Testis (tissue), 3 donors: ENCODE measurements around the gene MRPL53. TPM values are rescaled to one million over a fixed set of nuclear protein-coding genes. Genes with fewer than 3 reads are reported as not detected.
"Not testable (repeated sequence)": the region's sequence is repeated elsewhere in the genome, so short reads cannot be mapped to it uniquely, and the experiment has no call there.

Experiments
- DNase-seq: peaks from one replicate; pipeline ENCODE4 v3.0.0-alpha.2; 2019
- H3K27ac ChIP-seq, 2 donors: fragments of 200-600 bp; sonication (generic); one replicate each; pipeline ENCODE4 v1.5.1; 2019
- H3K27me3 ChIP-seq: fragments of 200-600 bp; sonication (generic); one replicate; pipeline ENCODE4 v1.5.1; 2019
- H3K36me3 ChIP-seq: fragments of 200-600 bp; sonication (generic); one replicate; pipeline ENCODE4 v1.5.1; 2017; ENCODE audit warnings: low read depth; ENCODE audit errors: missing control alignments
- H3K4me1 ChIP-seq: fragments of 200-600 bp; sonication (generic); one replicate; pipeline ENCODE4 v1.5.1; 2019
- H3K4me3 ChIP-seq, 2 donors: fragments of 200-600 bp; sonication (generic); one replicate each; pipeline ENCODE4 v1.5.1; 2017 to 2019
- H3K9me3 ChIP-seq: fragments of 200-600 bp; sonication (generic); one replicate; pipeline ENCODE4 v1.5.1; 2017
- POLR2A ChIP-seq: fragments of 450-650 bp; IDR thresholded peaks from one replicate; pipeline ENCODE4 v1.6.1; 2017; ENCODE audit warnings: antibody characterized with exemption, mild to moderate bottlenecking, moderate library complexity
- WGBS, 2 donors: methylation state at CpG; one replicate each; pipeline ENCODE4 v1.1.5; 2018; 5-methylcytosine and 5-hydroxymethylcytosine counted together
- intact Hi-C: fragments of 100-400 bp; cut with DNase I; formaldehyde crosslinking; loops from one replicate; pipeline ENCODE4 v1.15.1; 2023; ENCODE audit warnings: low total_unique reads
- polyA plus RNA-seq: library from polyadenylated mRNA; stranded (reverse); fragments of 350-450 nt; fragmentation: Illumina TruSeq; extraction: RNeasy Lipid Tissue Mini Kit (QIAGEN cat#74804); gene quantifications from one replicate; pipeline ENCODE4 v1.2.3, GENCODE V29; 2014; ENCODE audit warnings: low read depth, low replicate concordance; ENCODE audit not compliant: insufficient read depth
- total RNA-seq, 2 donors: library from RNA; depleted of rRNA; stranded (reverse); fragments of >200 nt; gene quantifications; one replicate each; pipeline ENCODE4 v1.2.3, GENCODE V29; 2016
- TF ChIP-seq, protein P1 (sequence below), 3 experiments: fragments of 450-650 bp in 2 of 3; fragments of 200-600 bp in 1 of 3; sonication (generic) in 1 of 3; IDR thresholded peaks; one replicate each; pipeline ENCODE4 v1.5.1; 2016 to 2019; ENCODE audit warnings: antibody characterized with exemption in 3 of 3, mild to moderate bottlenecking in 2 of 3, moderate library complexity in 1 of 3

The MRPL53 gene
- total and polyA plus RNA-seq, 3 donors from 2014 or later, result 23.6 to 64.8 (median 46.0) TPM

DNA sequence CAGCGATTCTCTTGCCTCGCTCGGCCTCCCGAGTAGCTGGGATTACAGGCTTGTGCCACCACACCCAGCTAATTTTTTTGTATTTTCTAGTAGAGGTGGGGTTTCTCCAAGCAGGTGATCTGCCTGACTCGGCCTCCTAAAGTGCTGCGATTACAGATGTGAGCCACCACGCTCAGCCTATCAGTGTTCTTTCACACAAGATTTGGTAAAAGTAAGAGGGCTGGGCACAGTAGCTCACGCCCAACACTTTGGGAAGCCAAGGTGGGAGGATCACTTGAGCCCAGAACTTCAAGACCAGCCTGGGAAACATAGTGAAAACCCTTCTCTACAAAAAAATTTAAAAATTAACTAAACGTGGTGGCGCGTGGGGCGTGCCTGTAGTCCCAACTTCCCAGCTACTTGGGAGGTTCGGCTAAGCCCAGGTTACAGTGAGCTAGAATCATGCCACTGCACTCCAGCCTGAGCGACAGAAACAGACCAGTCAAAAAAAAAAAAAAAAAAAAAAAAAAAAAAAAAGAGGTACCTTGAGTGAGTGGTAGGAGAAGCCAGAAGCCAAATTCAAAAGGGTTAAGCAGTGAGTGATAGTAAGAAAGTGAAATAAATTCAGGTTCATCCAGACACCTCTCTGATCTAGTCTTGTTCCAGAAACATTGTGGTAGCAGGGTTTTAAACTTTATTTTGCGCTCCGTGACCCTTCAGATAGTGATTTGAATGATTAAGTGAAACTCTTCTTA lies 981 bp downstream of the MRPL53 start:
- H3K36me3 ChIP-seq, result no peaks in the 10 kb centered on the region

DNA sequence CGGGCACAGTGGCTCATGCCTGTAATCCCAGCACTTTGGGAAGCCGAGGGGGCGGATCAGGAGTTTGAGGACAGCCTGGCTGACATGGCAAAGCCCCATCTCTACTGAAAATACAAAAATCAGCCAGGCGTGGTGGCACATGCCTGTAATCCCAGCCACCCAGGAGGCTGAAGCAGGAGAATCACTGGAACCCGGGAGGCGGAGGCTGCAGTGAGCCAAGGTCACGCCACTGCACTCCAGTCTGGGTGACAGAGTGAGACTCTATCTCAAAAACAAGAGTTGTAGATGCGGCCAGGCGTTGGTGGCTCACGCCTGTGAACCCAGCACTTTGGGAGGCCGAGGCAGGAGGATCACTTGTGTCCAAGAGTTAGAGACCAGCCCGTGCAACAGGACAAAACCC lies 1.7 kb downstream of the MRPL53 start:
- WGBS, 2 donors, result 77 to 92% methylated on average over 12 of the region's 12 CpGs
- H3K36me3 ChIP-seq, H3K27ac ChIP-seq, H3K4me3 ChIP-seq, H3K9me3 ChIP-seq, H3K27me3 ChIP-seq, DNase-seq, intact Hi-C loops: not testable (repeated sequence)
- peaks cover 17% of the 10 kb centered on the region for H3K4me1 ChIP-seq

More for the DNA sequence above, 981 bp downstream of the MRPL53 start:
- WGBS, 2 donors, result 44 to 45% methylated on average over 16 of the region's 16 CpGs
- Histone ChIP-seq H3K4me3 (peak overlapping the region; percentile 63 to 68), H3K4me1 (peaks cover 12% of the 10 kb centered on the region), H3K27ac (peak overlapping the region; percentile 6 to 79), H3K27me3 (no peaks in the 10 kb centered on the region), H3K9me3 (no peaks in the 10 kb centered on the region)
- intact Hi-C loops, result no loop called here
- no peak for TF ChIP-seq POLR2A
- TF ChIP-seq, protein P1, sequence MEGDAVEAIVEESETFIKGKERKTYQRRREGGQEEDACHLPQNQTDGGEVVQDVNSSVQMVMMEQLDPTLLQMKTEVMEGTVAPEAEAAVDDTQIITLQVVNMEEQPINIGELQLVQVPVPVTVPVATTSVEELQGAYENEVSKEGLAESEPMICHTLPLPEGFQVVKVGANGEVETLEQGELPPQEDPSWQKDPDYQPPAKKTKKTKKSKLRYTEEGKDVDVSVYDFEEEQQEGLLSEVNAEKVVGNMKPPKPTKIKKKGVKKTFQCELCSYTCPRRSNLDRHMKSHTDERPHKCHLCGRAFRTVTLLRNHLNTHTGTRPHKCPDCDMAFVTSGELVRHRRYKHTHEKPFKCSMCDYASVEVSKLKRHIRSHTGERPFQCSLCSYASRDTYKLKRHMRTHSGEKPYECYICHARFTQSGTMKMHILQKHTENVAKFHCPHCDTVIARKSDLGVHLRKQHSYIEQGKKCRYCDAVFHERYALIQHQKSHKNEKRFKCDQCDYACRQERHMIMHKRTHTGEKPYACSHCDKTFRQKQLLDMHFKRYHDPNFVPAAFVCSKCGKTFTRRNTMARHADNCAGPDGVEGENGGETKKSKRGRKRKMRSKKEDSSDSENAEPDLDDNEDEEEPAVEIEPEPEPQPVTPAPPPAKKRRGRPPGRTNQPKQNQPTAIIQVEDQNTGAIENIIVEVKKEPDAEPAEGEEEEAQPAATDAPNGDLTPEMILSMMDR (IDR thresholded peaks at IDR 0.05), result no peak
- DNase-seq, result no peak

DNA sequence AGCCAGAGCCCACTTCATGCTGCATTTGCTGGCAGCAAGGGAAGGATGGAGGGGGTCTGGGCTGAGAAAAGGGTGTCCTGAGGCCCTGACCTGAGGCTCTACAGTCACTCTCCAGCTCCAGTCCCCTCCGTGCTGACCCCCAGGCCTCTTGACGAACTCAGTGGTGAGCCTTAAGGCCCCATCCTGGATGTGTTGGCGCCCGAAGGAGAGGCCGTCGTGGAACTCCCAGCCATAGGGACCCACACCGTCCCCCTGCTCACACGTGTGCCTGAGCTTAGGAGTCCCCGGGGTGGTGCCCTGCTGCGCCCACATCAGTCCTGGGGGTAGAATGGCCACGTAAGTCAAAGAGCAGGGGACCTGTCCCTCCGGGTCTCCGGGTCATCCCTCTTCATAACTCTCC lies 8.1 kb downstream of the MRPL53 start:
- Histone ChIP-seq H3K27me3 (no peaks in the 10 kb centered on the region), H3K36me3 (no peaks in the 10 kb centered on the region), H3K4me3 (peak overlapping the region; percentile 74 to 89), H3K9me3 (no peaks in the 10 kb centered on the region), H3K27ac (peak overlapping the region in 1 of 2 donors; percentile 82), H3K4me1 (peaks cover 12% of the 10 kb centered on the region)
- TF ChIP-seq, protein P1 (IDR thresholded peaks at IDR 0.05), result no peak
- TF ChIP-seq POLR2A, result no peak
- 0% methylated on average over 13 of the region's 13 CpGs; no CpG with 5 or more reads in 1 of the 2 donors for WGBS, 2 donors
- intact Hi-C loops, result no loop called here
- no peak for DNase-seq

DNA sequence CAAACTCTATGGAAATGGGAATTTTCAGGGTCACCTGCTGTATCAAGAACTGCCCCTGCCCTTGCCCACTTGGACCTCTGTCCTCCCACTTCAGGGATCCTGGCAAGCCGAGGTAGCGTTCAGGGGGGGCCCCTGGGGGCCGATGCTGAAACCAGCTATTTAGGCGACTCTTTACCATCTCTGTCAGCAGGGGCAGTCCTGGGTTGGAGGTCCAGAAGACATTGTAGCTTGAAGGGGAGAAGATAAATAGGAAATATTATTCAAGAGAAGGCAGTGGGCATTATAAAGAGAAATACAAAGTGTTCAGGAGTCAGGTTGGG lies 9.7 kb downstream of the MRPL53 start:
- TF ChIP-seq, protein P1 (IDR thresholded peaks at IDR 0.05), result no peak
- TF ChIP-seq POLR2A, result no peak
- 80 to 81% methylated on average over 4 of the region's 4 CpGs for WGBS, 2 donors
- Histone ChIP-seq H3K4me3 (no peak overlapping the region), H3K9me3 (no peaks in the 10 kb centered on the region), H3K27me3 (no peaks in the 10 kb centered on the region), H3K36me3 (no peaks in the 10 kb centered on the region), H3K27ac (no peak overlapping the region), H3K4me1 (peaks cover 17% of the 10 kb centered on the region)
- DNase-seq, result no peak
- intact Hi-C loops, result no loop called here

DNA sequence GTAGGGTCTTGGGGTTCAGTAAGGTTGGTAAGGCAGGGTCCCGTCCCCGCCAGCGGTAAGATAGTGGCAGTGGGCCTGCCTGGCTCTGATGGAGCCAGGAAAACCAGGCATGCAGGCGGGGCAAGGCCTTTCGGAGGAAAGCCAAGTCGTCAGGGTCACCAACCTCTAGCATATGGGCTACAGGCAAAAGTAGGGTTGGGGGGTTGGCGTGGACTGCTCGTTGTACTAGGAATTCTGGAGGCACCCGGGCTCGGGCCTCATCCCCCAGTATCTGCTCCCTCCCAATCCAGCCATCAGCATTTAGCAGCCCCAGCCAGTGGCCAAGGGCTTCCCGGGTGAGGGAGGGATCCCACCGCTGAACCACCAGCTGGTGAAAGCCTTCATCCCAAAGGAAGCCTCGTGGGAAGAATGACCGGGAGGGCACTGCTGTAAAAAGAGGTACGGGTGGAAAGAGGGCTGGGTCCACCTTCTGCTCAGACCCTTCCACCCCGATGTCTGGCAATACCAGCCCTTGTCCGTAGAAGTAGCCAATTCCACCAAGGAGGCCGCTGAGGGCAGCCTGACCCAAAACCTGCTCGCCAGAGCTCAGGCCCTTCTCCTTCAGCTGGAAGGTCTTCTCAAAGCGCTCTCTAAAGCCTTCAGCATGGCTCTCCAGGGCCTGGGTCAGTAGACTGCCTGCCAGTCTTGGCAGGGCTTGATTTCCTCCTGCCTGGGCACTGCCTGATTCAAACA lies 10.3 kb downstream of the MRPL53 start:
- TF ChIP-seq, protein P1 (IDR thresholded peaks at IDR 0.05), result no peak
- no peak for TF ChIP-seq POLR2A
- H3K36me3 ChIP-seq, result no peaks in the 10 kb centered on the region
- H3K27ac ChIP-seq, result no peak overlapping the region
- H3K9me3 ChIP-seq, result no peaks in the 10 kb centered on the region
- WGBS, 2 donors, result 88 to 90% methylated on average over 10 to 20 of the region's 20 CpGs
- H3K4me1 ChIP-seq, result peaks cover 17% of the 10 kb centered on the region
- DNase-seq, result no peak
- no peak overlapping the region for H3K4me3 ChIP-seq
- intact Hi-C loops, result no loop called here
- H3K27me3 ChIP-seq, result no peaks in the 10 kb centered on the region
